Mammary microvascular endothelial cell (primary cell): Measurements from ENCODE around the gene METTL1. TPM values are rescaled to one million over a fixed set of nuclear protein-coding genes. Genes with fewer than 3 reads are reported as not detected.

ENCODE experiments used
- total RNA-seq: library from RNA; depleted of rRNA; stranded (reverse); fragments of >200 nt; gene quantifications from 2 replicates; pipeline ENCODE4 v1.2.3, GENCODE V29; 2015

The METTL1 gene
- total RNA-seq, result 10.6 and 16.2 TPM in 2 replicates

DNA sequence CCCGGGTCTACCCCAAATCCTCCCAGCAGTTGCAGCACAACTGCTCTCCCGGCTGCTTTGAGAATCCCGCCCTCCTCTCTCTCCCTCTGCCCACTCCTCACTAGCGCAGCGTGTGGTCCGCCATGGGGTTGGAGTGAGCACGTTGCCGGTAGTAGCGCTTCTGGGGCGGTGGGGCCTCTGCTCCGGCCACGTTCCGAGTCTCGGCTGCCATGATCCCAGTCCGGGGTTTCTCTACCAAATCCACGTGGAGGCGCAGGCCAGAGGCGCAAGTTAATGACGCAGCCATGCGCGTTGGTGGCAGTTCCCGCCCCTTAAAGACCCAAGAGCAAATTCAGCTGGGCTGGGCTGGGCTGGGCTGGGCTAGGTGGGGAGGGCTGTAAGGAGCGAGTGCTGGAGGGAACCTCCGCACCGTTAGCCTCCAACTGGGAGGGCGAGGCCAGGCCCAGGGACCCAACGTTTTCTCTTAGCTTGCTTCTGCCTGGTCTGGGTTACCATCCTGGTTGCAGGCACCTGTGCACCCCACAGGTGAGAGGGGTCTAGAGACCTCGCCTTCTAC is at the start of gene METTL1:
Gene METTL1, minus strand, starts transcription at position 233 of the 556 bp plus-strand sequence. Its CDS starts 22 bp downstream, at position 211.

GRCh38 chr12:57782608-57783465 is 10.9 kb upstream of the METTL1 start, which contains the start of gene TSFM:
Gene TSFM (plus strand): TSS chr12:57782787. CDS start chr12:57782802, 15 bp downstream.

GRCh38 chr12:57772429-57773322 is 771 bp upstream of the METTL1 start, which contains the start of gene EEF1AKMT3:
Gene EEF1AKMT3 (plus strand): TSS chr12:57772614. CDS start chr12:57772725, 111 bp downstream.

GRCh38 chr12:57766464-57767304 is 5.2 kb downstream of the METTL1 start, which contains the start of gene CYP27B1:
Gene CYP27B1 (minus strand): TSS chr12:57767078. CDS start chr12:57767041, 37 bp downstream.

GRCh38 chr12:57754411-57755193 is 17.3 kb downstream of the METTL1 start, which contains the start of gene MARCHF9:
Gene MARCHF9 (plus strand): TSS chr12:57755103. CDS start chr12:57755529, 426 bp downstream.

DNA sequence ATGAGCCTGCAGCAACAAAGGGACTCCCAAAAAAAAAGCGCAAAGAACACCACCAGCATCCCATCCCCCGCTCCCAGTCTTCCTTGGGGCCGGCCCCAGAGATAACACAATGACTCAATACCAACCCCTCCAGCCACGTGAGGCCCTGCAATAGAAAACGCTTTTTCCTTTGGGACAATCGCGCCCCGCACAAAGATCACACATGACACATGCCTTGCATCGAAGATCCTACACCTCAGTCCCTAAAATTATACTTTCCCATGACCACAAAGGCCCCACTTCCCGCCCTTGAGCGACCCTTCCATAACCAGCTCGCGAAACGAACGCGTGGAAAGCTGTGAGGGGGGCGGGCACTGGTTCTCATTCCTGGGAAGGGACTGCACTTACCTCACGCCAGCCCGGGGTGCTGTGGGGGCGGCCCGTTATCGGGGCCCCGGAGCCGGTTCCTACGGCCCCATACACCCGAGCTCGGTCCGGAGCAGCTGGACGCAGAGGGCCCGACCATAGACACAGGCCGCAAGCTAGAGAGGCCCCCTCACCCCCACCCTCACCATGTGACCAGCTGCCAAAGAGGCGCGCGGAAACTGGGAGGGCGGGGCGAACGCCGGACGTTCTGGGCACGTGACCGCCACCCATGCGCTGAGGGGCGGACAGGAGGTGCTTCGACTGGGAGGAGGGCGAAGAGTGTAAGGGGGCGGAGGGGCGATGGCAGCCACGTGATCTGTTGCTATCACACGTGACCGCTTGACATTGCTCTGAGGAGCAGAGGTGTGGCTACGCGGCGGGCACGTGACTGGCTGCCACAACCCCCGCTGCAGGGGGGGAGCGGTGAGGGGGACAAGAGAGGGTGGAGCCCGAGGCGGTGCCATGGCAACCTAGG is 19.9 kb downstream of the METTL1 start, which contains the start of gene CDK4:
Gene CDK4, minus strand, starts transcription at position 523 of the 880 bp plus-strand sequence. CDS start 593 bp downstream, outside the sequence.

GRCh38 chr12:57744777-57745484 is 27.0 kb downstream of the METTL1 start, which contains the start of gene TSPAN31:
Gene TSPAN31 (plus strand): TSS chr12:57745039. CDS start chr12:57745155, 116 bp downstream.

DNA sequence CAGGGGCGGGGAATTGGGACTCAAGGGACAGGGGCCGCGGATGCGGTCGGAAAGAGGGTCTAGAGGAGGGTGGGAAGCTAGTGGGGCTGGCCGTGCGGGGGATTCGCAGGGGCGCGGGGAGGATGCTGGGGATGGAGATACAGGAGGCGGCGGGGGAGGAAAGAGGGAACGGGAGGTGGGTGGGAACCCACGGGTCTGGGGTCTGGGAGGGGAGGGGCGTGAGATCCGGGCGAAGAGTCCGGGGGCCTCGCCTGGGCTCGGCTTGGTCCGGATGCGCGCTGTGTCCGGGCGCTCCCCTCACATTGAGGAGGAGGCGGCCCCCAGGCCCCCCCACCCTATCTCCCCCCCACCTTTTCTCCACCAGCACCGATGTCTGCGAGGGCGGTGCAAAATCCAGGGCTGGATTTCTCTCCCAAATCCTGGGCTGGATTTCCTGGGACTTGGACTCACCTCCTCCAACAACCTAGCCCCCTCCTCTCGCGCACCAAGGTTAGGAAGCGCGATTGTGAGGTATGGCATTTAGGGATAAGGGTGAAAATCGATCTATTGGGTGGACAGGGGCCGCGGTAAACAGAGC is 33.2 kb downstream of the METTL1 start, which contains the start of gene AGAP2:
Gene AGAP2, minus strand, starts transcription at position 82 of the 577 bp plus-strand sequence. CDS start 496 bp downstream, outside the sequence.

Other genes starting within 250 kb of the METTL1 start
- 5.1 and 10.9 TPM in 2 replicates for gene MBD6, start 249.3 kb downstream of the METTL1 start, total RNA-seq
- 196 and 201 TPM in 2 replicates for gene DCTN2, start 224.9 kb downstream of the METTL1 start, total RNA-seq
- 0.07 TPM in 1 of 2 replicates, not detected in the other for gene KIF5A, start 222.1 kb downstream of the METTL1 start, total RNA-seq
- gene PIP4K2C, start 180.9 kb downstream of the METTL1 start, total RNA-seq, result 4.7 and 5.6 TPM in 2 replicates
- 0.40 and 2.0 TPM in 2 replicates for gene DTX3, start 167.3 kb downstream of the METTL1 start, total RNA-seq
- gene ARHGEF25, start 160.7 kb downstream of the METTL1 start, total RNA-seq, result 0.07 and 0.15 TPM in 2 replicates
- gene B4GALNT1, start 138.9 kb downstream of the METTL1 start, total RNA-seq, result 0.13 TPM in 1 of 2 replicates, not detected in the other
- gene OS9, start 78.0 kb downstream of the METTL1 start, total RNA-seq, result 185 and 229 TPM in 2 replicates
- gene AGAP2, start 33.4 kb downstream of the METTL1 start, total RNA-seq, result 0.07 and 0.25 TPM in 2 replicates
- 42.6 and 44.3 TPM in 2 replicates for gene TSPAN31, start 27.1 kb downstream of the METTL1 start, total RNA-seq
- 235 and 265 TPM in 2 replicates for gene CDK4, start 19.8 kb downstream of the METTL1 start, total RNA-seq
- gene MARCHF9, start 17.0 kb downstream of the METTL1 start, total RNA-seq, result 1.3 and 2.8 TPM in 2 replicates
- 0.53 and 1.6 TPM in 2 replicates for gene CYP27B1, start 5.0 kb downstream of the METTL1 start, total RNA-seq
- gene EEF1AKMT3, start 509 bp upstream of the METTL1 start, total RNA-seq, result 5.0 and 5.1 TPM in 2 replicates
- 25.4 and 35.1 TPM in 2 replicates for gene TSFM, start 10.7 kb upstream of the METTL1 start, total RNA-seq
- gene AVIL, start 46.6 kb upstream of the METTL1 start, total RNA-seq, result 0.05 and 0.27 TPM in 2 replicates
- 85.4 and 86.8 TPM in 2 replicates for gene CTDSP2, start 74.6 kb upstream of the METTL1 start, total RNA-seq
- 4.4 and 14.7 TPM in 2 replicates for gene ATP23, start 169.5 kb upstream of the METTL1 start, total RNA-seq